Subcutaneous abdominal adipose tissue (tissue), 5 donors: Measurements from ENCODE around the gene PPP1R14D.
A peak's percentile ranks its signal among the peaks of the same experiment; 100 is the strongest.

ENCODE experiments used
- H3K27ac ChIP-seq: one replicate; pipeline ENCODE4 v1.7.0; 2013; ENCODE audit warnings: low read depth, mild to moderate bottlenecking, inconsistent platforms, low read length, moderate library complexity
- H3K27me3 ChIP-seq, 5 donors: one replicate each; pipeline ENCODE4 v1.7.0; 2013; ENCODE audit warnings: low read length in 5 of 5, inconsistent platforms in 1 of 5; ENCODE audit not compliant: control insufficient read depth in 5 of 5, insufficient read depth in 4 of 5
- H3K36me3 ChIP-seq, 5 donors: one replicate each; pipeline ENCODE4 v1.7.0; 2013; ENCODE audit warnings: low read length in 5 of 5; ENCODE audit not compliant: control insufficient read depth in 5 of 5, insufficient read depth in 5 of 5
- H3K4me1 ChIP-seq, 5 donors: one replicate each; pipeline ENCODE4 v1.7.0; 2013; ENCODE audit warnings: low read length in 5 of 5, mild to moderate bottlenecking in 3 of 5, moderate library complexity in 1 of 5; ENCODE audit not compliant: control insufficient read depth in 5 of 5, insufficient read depth in 5 of 5
- H3K4me3 ChIP-seq, 5 donors: one replicate each; pipeline ENCODE4 v1.7.0; 2013; ENCODE audit warnings: low read length in 5 of 5, low read depth in 1 of 5
- H3K9ac ChIP-seq, 5 donors: one replicate each; pipeline ENCODE4 v1.7.0; 2013; ENCODE audit warnings: low read length in 5 of 5, mild to moderate bottlenecking in 4 of 5, moderate library complexity in 3 of 5
- H3K9me3 ChIP-seq, 5 donors: one replicate each; pipeline ENCODE4 v1.7.0; 2013; ENCODE audit warnings: low read length in 5 of 5; ENCODE audit not compliant: control insufficient read depth in 5 of 5
- donor health status: healthy.
- donor health status: healthy.
- donor health status: healthy.
- donor health status: healthy.
- donor health status: healthy.

The PPP1R14D gene

DNA sequence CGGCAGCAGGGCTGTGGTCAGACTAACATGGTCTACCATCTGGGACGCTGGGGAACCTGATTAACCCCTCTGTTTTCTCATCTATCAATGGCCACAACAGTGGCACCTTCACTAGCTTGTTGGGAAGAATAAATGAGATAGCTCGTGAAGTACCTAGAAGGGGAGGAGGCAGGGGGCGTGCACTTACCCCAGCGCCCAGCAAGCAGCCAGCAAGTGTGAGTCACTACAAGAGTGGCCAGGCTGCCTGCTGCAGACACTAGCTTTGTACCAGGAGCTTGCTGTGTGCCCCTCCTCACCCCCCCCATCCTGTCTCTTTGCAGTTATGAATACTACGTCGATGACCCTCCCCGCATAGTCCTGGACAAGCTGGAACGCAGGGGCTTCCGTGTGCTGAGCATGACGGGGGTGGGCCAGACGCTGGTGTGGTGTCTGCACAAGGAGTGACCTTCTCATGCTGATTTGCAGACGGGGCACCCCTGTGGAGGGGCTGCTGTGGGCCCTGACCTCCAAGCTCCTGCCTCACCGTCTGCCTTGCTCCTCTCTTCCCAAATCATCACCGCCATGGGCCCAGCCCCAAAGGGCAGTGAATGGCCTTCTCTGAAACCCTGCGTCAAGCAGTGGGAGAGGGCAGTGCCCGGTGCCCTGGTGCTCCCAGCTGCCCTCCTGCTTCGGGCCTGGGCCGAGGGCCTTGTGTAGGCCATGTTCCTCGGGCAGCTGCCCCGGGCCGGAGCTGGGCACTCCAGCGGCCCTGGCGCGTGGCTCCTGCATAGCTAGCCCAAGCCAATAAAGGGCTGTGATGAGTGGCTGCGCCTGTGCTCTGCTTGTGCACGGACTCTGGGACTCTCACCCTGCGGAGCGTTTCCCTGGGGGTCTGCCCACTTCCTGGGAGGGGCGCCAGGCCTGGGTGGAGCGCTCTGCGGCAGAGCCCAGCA is 61.3 kb downstream of the PPP1R14D start:
- peaks cover 13 to 91% (median 85%) of the 10 kb centered on the region in 5 donors for H3K4me1 ChIP-seq

DNA sequence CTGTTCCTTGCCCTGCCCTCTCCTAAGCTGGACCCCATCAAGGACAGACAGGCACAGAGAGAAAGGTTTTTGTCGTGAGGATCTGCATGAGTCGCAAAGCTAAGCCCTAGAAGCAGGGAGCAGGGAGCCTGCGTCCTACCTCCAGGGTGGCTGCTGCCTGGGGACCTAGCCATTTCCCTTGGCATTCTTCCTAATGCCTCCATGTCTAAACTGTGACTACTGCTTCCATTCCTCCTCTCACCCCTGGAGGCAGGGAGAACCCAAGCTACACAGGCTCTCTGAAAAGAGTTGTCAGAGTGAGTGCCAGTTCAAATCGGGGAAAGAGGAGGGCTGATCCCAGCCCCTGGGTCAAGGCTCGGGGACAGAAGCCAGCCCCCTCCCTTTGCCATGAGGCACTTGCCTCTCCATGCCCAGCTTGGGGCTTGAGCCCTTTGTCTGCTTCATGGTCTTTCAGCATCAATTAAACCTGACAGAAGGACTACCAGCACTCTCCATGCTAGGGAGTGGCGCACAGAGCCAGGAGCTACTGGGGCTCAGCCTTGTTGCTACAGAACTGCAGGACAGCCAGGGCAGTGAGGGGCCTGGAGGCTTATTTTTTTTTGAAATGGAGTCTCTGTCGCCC is 62.2 kb downstream of the PPP1R14D start:
- peak overlapping the region; percentile 83 for H3K27ac ChIP-seq
- no peak overlapping the region for H3K9ac ChIP-seq
- H3K4me3 ChIP-seq: no peak overlapping the region
- peaks cover 0 to 16% (median 11%) of the 10 kb centered on the region in 5 donors for H3K36me3 ChIP-seq
- H3K4me1 ChIP-seq: peaks cover 13 to 83% (median 79%) of the 10 kb centered on the region in 5 donors
- no peaks in the 10 kb centered on the region for H3K9me3 ChIP-seq
- H3K27me3 ChIP-seq: no peaks in the 10 kb centered on the region

More for the DNA sequence above, 61.3 kb downstream of the PPP1R14D start:
- Histone ChIP-seq H3K27ac (no peak overlapping the region), H3K9me3 (no peaks in the 10 kb centered on the region), H3K27me3 (no peaks in the 10 kb centered on the region), H3K9ac (peak overlapping the region in 1 of 5 donors; percentile 14), H3K36me3 (peaks cover 0 to 25% (median 11%) of the 10 kb centered on the region in 5 donors), H3K4me3 (no peak overlapping the region)
